WTC11 (cell line): Measurements from ENCODE around the gene CCNYL1.

Experiments
- ATF1 ChIP-seq: sonication (generic); formaldehyde crosslinking; IDR thresholded peaks from 2 replicates; pipeline ENCODE4 v1.8.1; 2023; ENCODE audit warnings: mild to moderate bottlenecking, moderate library complexity, missing genetic modification reagents
- HMGA2 ChIP-seq: fragments of 250-450 bp; sonication (Bioruptor Pico); IDR thresholded peaks from 2 replicates; pipeline ENCODE4 v1.4.0; 2021; ENCODE audit warnings: mild to moderate bottlenecking, moderate library complexity
- JUN ChIP-seq: sonication (generic); formaldehyde crosslinking; IDR thresholded peaks from 2 replicates; pipeline ENCODE4 v1.8.0; 2023; ENCODE audit warnings: mild to moderate bottlenecking, missing genetic modification reagents
- NFYB ChIP-seq: sonication (generic); formaldehyde crosslinking; conservative IDR thresholded peaks from 2 replicates; pipeline ENCODE4 v1.8.0; 2022; ENCODE audit warnings: low read depth, missing genetic modification reagents
- NR2C2 ChIP-seq: sonication (generic); formaldehyde crosslinking; IDR thresholded peaks from 2 replicates; pipeline ENCODE4 v1.8.0; 2022; ENCODE audit warnings: mild to moderate bottlenecking, missing genetic modification reagents
- NR3C1 ChIP-seq: sonication (generic); formaldehyde crosslinking; conservative IDR thresholded peaks from 2 replicates; pipeline ENCODE4 v1.8.1; 2023; ENCODE audit warnings: low read depth, mild to moderate bottlenecking, missing genetic modification reagents
- PRRX2 ChIP-seq: fragments of 250-450 bp; sonication (Bioruptor Pico); IDR thresholded peaks from 2 replicates; pipeline ENCODE4 v1.8.0; 2021; ENCODE audit warnings: mild to moderate bottlenecking
- SP1 ChIP-seq: sonication (generic); formaldehyde crosslinking; conservative IDR thresholded peaks from 2 replicates; pipeline ENCODE4 v1.8.1; 2022; ENCODE audit warnings: missing genetic modification reagents
- TF ChIP-seq, protein P1 (sequence below): fragments of 200-600 bp; IDR thresholded peaks from 2 replicates; pipeline ENCODE4 v1.8.0; 2022; ENCODE audit warnings: antibody characterized with exemption
- TF ChIP-seq, protein P2 (sequence below): sonication (generic); formaldehyde crosslinking; IDR thresholded peaks from 2 replicates; pipeline ENCODE4 v1.8.1; 2023; ENCODE audit warnings: mild to moderate bottlenecking, missing genetic modification reagents
- TF ChIP-seq, protein P3 (sequence below): sonication (generic); formaldehyde crosslinking; IDR thresholded peaks from 2 replicates; pipeline ENCODE4 v1.8.1; 2022; ENCODE audit warnings: mild to moderate bottlenecking, missing genetic modification reagents, moderate library complexity, borderline replicate concordance

DNA sequence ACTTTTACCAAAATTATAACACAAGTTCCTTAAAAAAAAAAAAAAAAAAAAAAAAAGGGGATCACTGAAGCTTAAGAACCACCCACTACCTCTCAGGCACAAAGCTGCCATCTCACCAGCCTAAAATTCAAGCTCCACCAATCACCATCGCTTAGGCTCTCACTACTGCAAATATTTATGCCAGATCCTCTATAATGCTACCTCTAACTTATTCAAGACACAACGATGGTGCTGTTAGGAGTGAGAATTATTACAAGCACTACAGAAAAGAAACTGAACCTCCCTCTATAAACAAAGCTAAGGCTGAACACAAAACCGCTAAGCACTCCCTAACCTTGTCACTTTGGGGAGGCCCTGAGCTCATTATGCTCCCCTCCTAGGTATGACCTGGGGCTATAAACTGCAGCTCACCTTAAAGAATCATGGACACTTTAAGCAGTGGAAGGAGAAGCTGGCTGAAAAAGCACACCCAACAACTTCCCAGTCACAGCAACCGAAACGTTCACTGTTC lies 54.7 kb downstream of the CCNYL1 start:
- TF ChIP-seq, protein P1, sequence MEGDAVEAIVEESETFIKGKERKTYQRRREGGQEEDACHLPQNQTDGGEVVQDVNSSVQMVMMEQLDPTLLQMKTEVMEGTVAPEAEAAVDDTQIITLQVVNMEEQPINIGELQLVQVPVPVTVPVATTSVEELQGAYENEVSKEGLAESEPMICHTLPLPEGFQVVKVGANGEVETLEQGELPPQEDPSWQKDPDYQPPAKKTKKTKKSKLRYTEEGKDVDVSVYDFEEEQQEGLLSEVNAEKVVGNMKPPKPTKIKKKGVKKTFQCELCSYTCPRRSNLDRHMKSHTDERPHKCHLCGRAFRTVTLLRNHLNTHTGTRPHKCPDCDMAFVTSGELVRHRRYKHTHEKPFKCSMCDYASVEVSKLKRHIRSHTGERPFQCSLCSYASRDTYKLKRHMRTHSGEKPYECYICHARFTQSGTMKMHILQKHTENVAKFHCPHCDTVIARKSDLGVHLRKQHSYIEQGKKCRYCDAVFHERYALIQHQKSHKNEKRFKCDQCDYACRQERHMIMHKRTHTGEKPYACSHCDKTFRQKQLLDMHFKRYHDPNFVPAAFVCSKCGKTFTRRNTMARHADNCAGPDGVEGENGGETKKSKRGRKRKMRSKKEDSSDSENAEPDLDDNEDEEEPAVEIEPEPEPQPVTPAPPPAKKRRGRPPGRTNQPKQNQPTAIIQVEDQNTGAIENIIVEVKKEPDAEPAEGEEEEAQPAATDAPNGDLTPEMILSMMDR, result no peak
- no peak for TF ChIP-seq SP1
- TF ChIP-seq, protein P2, sequence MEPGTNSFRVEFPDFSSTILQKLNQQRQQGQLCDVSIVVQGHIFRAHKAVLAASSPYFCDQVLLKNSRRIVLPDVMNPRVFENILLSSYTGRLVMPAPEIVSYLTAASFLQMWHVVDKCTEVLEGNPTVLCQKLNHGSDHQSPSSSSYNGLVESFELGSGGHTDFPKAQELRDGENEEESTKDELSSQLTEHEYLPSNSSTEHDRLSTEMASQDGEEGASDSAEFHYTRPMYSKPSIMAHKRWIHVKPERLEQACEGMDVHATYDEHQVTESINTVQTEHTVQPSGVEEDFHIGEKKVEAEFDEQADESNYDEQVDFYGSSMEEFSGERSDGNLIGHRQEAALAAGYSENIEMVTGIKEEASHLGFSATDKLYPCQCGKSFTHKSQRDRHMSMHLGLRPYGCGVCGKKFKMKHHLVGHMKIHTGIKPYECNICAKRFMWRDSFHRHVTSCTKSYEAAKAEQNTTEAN (CRISPR knock-in tag), result no peak
- TF ChIP-seq HMGA2 (CRISPR knock-in tag), result no peak
- TF ChIP-seq, protein P3, sequence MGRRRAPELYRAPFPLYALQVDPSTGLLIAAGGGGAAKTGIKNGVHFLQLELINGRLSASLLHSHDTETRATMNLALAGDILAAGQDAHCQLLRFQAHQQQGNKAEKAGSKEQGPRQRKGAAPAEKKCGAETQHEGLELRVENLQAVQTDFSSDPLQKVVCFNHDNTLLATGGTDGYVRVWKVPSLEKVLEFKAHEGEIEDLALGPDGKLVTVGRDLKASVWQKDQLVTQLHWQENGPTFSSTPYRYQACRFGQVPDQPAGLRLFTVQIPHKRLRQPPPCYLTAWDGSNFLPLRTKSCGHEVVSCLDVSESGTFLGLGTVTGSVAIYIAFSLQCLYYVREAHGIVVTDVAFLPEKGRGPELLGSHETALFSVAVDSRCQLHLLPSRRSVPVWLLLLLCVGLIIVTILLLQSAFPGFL, result no peak
- no peak for TF ChIP-seq NR2C2
- no peak for TF ChIP-seq JUN
- TF ChIP-seq PRRX2, result no peak
- TF ChIP-seq ATF1 (CRISPR knock-in tag), result no peak
- no peak for TF ChIP-seq NFYB
- TF ChIP-seq NR3C1 (CRISPR knock-in tag), result no peak
